Brain microvascular endothelial cell (primary cell): ENCODE data around the gene SMAD2.
A peak's percentile ranks its signal among the peaks of the same experiment; 100 is the strongest.
"Not testable (repeated sequence)": the region's sequence is repeated elsewhere in the genome, so short reads cannot be mapped to it uniquely, and the experiment has no call there.

Source experiments
- DNase-seq: peaks from one replicate; pipeline ENCODE4 v3.0.0-alpha.2; 2020
- H3K27ac ChIP-seq: fragments of 250-450 bp; sonication (Bioruptor Pico); 2 replicates; pipeline ENCODE4 v1.5.1; 2020; ENCODE audit warnings: mild to moderate bottlenecking, moderate library complexity
- H3K27me3 ChIP-seq: fragments of 250-450 bp; sonication (Bioruptor Pico); replicated peaks from 2 replicates; pipeline ENCODE4 v1.5.1; 2020; ENCODE audit warnings: mild to moderate bottlenecking
- H3K36me3 ChIP-seq: fragments of 250-450 bp; sonication (Bioruptor Pico); replicated peaks from 2 replicates; pipeline ENCODE4 v1.5.1; 2020; ENCODE audit warnings: mild to moderate bottlenecking
- H3K4me3 ChIP-seq: 2 replicates; pipeline ENCODE4 v1.5.1; 2011; ENCODE audit warnings: low read depth, mild to moderate bottlenecking, control low read depth, low read length, moderate library complexity
- CTCF ChIP-seq: IDR thresholded peaks from 2 replicates; pipeline ENCODE4 v1.5.1; 2011; ENCODE audit warnings: low read depth, mild to moderate bottlenecking, moderate library complexity, low read length, control low read depth, inconsistent platforms; ENCODE audit errors: missing control alignments
- in situ Hi-C: cut with HindIII; loops from 2 replicates; pipeline ENCODE4 v1.10.0; 2017; ENCODE audit warnings: low sequenced_read_pairs, low pct_ligation_motif_present

The SMAD2 gene

GRCh38 chr18:47773931-47774330 lies 156.5 kb downstream of the SMAD2 start:
- no peak for TF ChIP-seq CTCF
- no peaks in the 10 kb centered on the region for H3K36me3 ChIP-seq
- no peaks in the 10 kb centered on the region for H3K27me3 ChIP-seq
- DNase-seq: no peak
- in situ Hi-C loops: no loop called here
- no peak overlapping the region for H3K4me3 ChIP-seq
- no peak overlapping the region for H3K27ac ChIP-seq

- in situ Hi-C loops: no loop called here
- no peak overlapping the region for H3K27ac ChIP-seq
- H3K36me3 ChIP-seq: no peaks in the 10 kb centered on the region
- H3K27me3 ChIP-seq: no peaks in the 10 kb centered on the region
- peak; percentile 61 for DNase-seq
- TF ChIP-seq CTCF: peak; percentile 89
- no peak overlapping the region for H3K4me3 ChIP-seq
Measured at GRCh38 chr18:47772374-47773248, 157.8 kb downstream of the SMAD2 start.

GRCh38 chr18:47771922-47772321 lies 158.5 kb downstream of the SMAD2 start:
- no peak for TF ChIP-seq CTCF
- Histone ChIP-seq H3K27me3 (no peaks in the 10 kb centered on the region), H3K36me3 (no peaks in the 10 kb centered on the region), H3K4me3 (no peak overlapping the region), H3K27ac (no peak overlapping the region)
- DNase-seq: no peak
- in situ Hi-C loops: no loop called here

- no peak for DNase-seq
Measured at GRCh38 chr18:47767699-47768098, 162.8 kb downstream of the SMAD2 start.

GRCh38 chr18:47767198-47767597 lies 163.3 kb downstream of the SMAD2 start:
- in situ Hi-C loops, H3K27ac ChIP-seq, H3K4me3 ChIP-seq, DNase-seq, H3K36me3 ChIP-seq, H3K27me3 ChIP-seq: not testable (repeated sequence)

More at GRCh38 chr18:47767699-47768098, 162.8 kb downstream of the SMAD2 start:
- no peak overlapping the region for H3K4me3 ChIP-seq
- H3K36me3 ChIP-seq: no peaks in the 10 kb centered on the region
- no peak overlapping the region for H3K27ac ChIP-seq
- no peak for TF ChIP-seq CTCF
- in situ Hi-C loops: no loop called here
- no peaks in the 10 kb centered on the region for H3K27me3 ChIP-seq
